SIG-M5 treated with dmso at 0.1 percent for 504 hours (cell line): Measurements from ENCODE around the gene ZNRF3.
"Not testable (repeated sequence)": the region's sequence is repeated elsewhere in the genome, so short reads cannot be mapped to it uniquely, and the experiment has no call there.

Source experiments
- DNase-seq: peaks from one replicate; lab custom pipeline; 2025; ENCODE audit not compliant: unreplicated experiment; lab: John Stamatoyannopoulos, UW

The ZNRF3 gene

DNA sequence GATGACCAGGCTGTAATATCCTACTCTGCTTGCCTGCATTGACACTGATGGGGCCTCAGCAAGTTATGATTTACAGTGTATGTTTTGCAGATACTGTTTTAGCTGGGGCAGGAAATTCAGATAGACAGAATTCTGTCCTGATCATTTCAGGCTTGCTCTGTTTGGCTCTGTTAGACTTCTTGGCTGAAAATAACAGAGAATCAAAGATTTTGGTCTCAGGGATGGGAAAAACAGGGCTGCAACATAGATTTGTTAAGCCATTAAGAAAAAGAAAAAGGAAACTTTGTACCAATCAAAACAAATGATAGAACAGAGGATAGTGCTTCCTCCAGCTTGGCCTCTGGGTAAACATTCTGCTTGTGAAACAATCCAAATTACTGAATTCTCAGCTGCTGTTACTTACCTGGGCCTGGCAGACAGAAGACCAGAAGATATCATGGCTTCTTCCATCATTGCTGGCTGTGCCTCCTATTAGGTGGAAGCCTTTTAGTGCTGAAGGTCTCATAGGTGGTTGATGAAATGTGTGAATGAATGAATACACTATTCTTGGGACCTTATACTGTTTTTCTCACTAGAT is 22.0 kb downstream of the ZNRF3 start:
- DNase-seq: no peak

DNA sequence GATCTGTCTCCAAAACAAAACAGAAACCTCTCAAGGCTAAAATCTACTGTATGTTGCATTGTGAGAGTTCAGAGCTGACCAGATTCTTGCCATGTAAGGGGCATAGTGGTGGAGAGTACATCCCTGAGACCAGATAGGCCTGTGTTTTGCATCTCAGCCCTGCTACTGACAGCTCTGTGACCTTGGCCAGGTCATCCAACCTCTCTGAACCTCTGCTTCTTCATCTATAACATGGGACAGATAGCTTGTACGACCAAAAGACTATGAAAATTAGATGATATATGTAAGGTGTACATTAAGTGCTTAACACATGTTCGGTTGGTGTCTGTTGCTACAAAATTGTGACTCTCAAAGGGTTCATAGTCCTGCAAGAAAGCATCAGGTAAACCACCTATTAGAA is 22.9 kb downstream of the ZNRF3 start:
- no peak for DNase-seq

DNA sequence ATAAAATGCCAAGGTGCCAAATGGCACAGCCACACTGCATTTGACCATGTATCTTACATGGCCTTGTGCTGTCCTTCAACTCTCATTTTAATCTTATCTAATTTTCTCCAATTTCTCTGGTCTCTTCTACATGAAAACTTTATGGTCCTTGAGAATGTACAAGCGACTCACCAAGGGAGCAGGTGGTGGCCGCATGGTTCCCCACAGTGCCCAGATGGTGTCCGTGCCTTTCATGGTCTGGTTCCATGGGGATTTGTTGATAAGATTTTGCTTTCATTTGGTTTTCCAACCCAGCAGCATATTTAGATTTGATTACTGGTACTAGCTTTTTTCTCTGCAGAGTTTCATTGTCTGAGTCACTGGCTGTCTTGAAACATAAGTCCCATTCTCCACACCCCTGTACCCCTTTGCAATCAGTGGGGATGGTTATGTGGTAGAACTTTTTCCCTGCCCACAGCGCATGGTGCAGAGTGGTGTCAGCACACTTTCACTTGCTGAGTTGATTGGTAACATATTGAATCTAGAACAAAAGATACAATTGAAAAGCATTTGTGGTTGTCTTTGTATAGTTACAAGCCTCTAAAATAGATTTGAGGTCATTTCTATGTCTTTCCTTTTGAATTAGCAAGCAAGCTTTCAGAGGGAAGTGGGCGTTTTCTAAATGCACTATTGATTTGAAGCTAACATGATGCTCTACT is 24.1 kb downstream of the ZNRF3 start:
- DNase-seq: no peak

DNA sequence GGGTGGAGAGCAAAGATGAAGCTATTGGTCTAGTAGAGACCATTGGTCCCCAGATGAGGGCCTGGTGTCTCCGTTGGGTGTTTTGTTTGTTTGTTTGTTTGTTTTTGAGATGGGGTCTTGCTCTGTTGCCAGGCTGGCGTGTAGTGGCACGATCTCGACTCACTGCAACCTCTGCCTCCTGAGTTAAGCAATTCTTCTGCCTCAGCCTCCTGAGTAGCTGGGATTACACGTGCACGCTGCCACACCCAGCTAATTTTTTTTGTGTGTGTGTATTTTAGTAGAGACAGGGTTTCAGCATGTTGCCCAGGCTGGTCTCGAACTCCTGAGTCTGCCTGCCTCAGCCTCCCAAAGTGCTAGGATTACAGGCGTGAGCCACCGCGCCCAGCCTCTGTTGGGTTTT is 25.4 kb downstream of the ZNRF3 start:
- DNase-seq: not testable (repeated sequence)

DNA sequence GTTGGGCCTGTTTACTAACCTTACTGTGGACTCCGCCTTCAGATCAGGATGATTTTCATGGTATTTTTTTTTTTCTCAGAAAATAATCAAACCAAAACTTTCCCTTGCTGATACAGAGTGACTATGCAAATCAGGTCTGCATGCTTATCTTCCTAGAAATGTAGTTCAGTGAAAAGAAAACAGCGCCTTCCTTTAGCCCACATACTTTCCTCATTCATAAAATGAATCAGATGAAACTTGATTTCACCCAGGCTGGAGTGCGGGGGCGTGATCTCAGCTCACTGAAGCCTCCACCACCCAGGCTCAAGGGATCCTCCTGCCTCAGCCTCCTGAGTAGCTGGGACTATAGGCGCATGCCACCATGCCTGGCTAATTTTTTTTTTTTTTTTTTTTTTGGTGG is 26.0 kb downstream of the ZNRF3 start:
- no peak for DNase-seq

DNA sequence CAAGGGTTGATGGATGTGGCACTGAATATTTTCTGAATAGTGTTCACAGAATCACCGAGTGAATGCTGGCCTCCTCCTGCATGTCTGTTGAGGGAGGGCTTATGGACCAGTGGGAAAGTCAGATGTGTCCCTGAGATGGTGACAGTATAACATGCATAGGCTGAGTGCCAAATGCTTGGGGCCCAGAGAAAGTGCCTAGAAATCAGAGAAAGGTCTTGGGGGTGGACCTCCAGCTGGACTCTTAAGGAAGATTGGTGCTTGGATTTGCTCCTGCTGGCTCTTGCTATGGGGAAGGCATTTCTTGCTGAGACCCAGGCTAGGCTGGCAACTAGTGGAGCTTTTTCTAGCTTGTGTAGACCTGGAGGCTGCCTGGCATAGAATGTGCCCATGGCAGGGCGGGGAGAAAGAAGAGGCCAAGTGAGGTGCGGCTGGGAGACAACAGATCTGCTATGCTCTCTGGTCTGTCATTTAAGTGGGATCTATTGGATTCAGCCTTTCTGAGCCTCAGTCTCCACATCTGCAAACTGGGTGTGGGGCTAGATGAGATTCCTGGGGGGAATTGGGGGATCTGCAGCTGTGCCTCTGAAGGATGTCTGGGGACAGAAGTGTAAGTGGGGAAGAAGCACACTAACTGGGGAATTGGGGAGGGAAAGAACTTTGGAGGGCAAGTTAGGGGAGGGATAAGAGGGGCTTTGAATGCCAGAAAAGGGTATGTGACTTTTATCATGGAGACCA is 27.4 kb downstream of the ZNRF3 start:
- DNase-seq: no peak

DNA sequence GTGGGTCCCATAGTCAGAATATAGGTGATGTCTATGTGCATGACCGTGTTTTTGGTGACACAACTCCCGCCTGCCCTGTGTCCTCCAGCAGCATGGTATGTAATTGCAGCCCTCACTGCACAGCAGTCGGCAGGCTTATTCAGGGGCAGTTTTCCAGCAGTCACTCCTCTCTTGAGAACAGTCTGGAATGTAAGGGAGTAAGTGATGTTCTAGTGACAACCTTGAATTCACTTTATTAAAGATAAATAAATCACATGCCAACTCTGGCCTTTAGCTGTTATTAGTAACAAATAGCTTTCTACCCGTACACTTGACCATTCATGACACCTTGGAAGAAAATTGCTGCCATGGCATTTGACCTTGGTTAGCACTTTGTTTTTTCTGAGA is 27.9 kb downstream of the ZNRF3 start:
- no peak for DNase-seq

DNA sequence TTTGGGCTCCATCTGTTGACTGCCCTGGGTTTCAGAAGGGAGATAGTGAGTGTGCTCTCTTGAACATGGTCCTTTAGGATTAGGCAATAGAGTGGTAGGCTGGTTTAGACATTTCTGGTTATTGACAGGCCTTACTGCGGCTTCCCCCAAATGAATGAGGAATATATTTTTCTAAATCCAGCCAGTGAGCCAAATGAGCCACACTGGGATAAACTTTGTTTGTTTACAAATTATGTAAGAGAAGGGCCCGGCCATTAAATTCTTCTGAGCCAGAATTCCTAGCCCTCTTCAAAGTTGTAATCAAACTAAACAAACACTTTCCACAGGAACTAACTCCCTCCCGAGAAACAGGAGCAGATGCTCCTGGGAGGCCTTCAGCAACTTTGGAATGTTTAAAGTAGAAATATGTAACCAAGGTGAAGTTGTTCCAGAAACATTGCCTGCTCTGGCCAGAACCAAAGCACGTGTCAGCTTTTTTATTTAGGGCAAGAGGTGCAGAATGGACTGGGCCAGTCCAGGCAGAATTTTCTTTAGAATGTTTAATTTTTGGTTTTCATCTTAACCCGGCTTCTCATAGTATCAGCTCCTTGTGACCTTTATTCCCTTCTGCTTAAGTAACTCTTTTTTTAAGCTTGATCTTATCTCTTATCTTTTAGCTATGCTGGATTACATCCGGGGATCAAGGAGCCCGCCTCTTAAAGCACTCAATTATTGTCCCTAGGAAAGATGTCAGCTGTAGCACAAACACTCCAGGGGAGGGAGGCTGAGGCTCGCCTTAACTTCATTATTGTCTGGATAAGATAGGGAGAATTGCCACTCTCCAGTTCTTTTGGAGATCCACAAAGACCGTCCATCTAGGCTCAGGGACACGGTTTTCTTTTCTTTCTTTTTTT is 28.7 kb downstream of the ZNRF3 start:
- DNase-seq: no peak

DNA sequence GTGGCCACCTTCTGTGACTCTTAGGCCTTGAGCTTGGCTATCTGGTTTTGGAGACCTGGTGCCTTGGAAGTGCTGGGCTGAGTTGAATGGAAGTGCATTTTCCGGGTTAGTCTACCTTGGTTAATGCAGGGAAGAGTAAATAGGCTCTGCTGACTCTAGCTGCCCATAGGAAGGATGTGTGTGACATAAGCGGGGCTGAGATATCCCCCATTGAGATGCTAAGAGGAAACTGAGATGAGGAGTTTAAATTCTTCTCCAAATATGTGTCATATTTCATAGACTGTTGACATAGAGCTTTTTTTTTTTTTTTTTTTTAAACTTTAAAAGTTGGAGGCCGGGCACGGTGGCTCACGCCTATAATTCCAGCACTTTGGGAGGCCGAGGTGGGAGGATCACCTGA is 30.8 kb downstream of the ZNRF3 start:
- no peak for DNase-seq

DNA sequence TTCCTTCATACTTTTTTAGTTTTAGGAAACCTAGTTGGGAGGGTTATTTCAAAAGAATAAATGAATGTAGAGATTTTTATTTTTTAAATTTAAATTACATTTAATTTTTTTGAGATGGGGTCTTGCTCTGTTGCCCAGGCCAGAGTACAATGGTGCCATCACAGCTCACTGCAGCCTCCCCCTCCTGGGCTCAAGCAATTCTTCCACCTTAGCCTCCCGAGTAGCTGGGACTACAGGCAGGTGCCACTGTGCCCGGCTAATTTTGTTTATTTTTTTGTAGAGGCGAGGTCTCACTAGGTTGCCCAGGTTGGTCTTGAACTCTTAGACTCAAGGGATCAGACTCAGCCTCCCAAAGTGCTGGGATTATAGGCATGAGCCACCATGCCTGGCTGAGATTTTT is 32.6 kb downstream of the ZNRF3 start:
- no peak for DNase-seq

DNA sequence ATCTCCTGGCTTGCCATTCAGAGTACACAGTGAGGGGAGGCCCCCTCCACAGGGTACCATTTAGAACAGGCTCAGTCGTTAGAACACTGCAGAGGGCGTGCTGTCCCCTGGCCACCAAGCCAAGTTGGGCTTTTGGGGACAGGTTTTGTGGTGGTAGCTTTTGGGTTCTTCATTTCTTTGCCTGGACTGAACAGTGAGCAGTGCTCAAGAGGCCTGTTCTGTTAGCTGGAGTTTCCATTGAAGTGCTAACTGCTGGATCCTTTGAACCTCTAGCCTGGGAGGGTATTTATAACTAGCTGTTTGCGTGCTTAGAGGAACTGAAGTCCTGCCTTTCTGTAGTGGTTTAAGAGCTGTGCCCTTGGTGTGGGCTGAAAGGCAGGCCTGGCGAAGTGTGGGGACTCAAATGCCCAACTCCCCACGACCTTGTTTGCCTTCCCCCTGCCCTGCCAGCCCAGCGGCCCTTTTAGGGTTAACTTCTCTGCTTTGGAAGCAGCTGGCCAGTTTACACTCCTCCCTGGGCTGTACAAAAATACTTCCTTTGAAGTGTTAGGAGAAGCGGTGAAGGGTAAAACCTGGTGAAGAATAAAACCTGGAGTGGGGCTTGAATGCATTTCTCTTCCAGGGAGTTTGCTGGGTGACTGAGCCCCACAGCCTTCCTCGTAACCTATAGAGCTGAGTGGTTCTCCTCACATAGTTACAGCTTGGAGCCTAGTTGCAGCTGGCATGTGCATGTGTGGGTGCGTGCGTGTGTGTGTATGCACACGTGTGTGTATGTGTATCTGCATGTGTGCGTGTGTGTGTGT is 34.6 kb downstream of the ZNRF3 start:
- no peak for DNase-seq

DNA sequence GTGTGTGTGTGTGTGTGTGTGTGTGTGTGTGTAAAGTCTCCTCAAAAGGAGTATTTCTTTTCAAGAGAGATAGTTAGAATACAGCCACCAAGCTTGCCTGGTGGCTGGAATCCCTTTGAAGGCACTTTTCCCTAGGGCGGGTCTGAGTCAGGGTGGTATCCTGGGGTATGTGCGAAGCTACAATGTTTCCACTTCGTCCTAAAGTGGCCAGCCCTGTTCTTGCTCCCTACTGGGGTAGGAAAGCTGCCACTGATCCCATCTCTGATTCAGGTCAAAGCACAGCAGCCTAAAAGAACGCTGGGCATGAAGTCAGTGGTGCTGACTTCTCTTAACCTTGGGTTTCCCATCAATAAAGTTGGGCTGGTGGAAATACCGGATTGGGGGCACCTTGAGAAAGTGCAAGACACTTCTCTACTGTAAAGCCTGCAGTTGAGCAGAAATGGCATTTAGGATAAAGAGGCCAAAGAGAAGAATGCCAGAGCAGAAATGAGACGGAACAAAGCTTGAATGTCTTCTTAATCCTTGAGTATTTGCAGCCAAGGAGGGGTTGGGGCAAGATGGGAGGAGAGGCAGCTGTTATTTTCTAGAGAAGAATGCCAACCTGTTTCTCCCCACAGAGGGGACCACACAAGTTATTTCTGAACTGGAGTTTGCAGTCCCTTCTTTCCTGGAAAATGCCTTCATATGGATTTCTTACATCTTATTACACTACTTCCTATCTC is 35.3 kb downstream of the ZNRF3 start:
- no peak for DNase-seq

DNA sequence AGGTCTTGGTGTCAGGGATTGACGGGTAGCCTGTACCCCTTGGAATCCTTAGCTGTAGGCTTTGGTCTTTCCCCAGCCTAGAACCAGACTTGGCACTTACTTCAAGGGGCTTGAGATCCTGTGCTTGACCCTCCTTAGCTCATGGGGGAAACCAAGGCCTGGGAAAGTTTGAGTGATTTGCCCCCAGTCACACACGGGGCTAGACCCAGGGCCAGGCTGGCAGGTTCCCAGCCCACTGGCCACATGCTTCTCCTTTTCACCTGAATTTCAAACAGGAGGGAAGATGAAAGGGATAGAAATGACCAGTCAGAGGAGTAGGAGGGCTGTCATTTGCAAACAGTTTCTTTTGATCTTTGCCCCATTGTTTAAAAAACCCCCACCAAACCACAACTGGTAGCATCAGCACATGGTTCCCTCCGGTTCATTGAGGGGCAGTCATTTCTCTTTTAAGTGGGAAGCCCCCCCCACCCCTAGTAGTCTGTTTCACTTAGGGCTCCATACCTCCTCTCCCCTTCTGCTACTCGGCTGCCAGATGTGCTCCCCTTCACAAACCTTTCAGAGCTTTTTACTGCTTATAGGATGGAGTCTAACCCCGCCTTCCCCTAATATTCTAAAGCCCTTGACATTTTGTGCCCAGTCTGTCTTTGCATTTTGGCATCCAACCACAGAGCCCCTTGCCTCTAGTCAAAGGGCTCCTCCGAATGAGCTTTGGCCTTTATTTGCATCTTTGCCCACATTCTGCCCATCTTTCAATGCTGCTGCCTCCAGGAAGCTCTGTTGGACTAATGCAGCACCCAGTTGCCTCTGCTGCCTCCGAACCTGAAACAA is 37.6 kb downstream of the ZNRF3 start:
- DNase-seq: no peak

DNA sequence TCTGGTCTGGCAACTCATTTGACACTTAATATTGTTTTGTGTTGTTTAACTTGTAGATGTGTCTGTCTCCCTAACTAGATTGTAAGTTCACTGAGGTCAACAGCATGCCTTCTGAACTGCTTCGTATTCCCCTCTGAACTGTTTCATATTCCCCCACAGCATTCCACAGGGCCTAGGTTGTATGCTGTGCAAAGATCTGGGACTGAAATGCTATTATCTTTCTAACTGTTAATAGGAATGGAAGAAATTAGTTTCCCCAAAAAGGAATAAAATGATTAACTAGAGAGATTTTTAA is 38.2 kb downstream of the ZNRF3 start:
- DNase-seq: no peak

DNA sequence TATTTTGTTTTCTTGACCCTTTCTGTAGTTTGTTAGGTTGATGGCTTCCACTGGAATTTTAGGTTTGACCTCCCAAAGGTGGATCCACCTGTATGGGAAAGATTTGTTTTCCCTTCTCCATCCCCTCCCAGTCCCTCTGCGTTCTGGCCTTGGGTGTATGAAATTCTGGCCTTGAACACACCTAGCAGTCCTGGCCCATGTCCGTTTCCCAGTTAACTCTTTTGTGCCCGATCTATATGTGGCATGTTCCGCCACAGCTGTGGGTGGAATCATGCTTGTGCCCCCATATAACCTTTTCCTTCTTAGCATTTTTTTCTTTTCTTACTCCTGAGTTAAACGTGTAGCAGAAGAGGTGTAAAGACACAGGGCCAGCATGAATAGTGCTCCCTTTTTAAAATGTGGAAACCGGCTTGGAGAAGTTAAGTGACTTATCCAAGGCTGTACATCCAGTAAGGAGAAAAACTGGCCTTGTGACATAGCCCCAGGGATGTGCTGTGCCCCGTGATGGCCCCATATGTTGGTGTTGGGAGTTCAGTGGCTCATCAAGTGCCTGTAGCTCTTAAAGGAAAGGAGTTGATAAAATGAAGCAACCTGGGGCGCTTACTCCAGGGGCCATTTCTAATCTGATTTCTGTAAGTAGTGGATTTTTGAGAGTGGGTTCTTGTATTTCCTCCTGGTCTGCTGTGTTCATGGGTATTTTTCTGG is 39.3 kb downstream of the ZNRF3 start:
- DNase-seq: no peak

DNA sequence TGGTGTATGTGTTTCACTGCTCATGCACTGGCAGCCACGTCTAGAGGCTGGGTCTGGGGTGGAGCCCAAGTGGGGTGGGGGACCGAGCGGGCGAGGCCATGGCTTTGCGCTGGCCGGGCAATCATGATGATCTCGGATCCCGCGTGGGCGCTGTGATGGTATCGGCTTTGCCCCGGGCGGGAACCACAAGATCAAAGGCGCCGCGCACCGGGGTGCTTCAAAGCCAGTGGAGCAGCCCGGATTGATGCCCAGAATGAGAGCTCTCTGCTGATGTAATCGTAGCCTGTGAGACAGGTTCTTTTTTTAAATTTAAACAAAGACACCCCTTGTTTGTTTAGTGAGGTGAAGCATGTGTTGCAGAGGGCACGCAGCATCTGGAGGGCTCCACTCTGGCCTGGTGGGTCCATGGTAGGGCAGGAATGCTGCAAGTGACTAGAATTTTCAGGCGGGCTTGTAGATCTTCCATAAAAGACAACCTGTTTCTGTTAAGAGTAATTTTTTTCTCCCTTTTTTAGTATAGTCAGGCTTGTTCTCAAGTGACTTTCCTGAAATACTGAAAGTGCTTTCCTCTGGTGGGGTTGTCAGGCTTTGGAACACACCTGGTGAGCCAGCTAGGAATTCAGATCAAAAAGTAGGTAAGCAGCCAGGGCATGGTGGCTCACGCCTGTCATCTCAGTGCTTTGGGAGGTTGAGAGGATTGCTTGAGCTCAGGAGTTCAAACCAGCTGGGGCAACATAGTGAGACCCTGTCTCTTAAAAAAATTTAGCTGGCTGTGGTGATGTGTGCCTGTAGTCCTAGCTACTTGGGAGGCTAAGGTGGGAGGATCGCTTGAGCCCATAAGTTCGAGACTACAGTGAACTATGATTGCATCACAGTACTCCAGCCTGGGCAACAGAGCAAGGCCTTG is 40.7 kb downstream of the ZNRF3 start:
- no peak for DNase-seq

DNA sequence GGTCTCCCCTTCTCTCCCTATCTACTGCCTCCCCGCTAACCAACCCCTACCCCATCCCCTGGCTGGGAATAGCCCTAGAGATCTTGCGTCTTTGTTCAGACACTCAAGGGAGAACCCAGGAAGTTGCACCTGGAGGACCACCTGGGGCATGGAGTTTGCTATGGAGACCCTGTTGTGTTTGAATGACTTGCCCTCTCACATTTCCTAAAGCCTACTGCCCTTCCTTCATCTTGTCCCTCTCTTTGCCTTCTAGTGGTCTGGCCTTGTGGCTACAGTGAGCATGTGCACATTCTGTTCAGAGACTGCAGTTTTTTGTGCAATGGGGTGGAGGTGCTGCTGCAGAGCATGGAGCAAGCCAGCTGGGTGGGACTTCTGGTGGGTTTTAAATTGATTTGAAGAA is 42.5 kb downstream of the ZNRF3 start:
- no peak for DNase-seq

DNA sequence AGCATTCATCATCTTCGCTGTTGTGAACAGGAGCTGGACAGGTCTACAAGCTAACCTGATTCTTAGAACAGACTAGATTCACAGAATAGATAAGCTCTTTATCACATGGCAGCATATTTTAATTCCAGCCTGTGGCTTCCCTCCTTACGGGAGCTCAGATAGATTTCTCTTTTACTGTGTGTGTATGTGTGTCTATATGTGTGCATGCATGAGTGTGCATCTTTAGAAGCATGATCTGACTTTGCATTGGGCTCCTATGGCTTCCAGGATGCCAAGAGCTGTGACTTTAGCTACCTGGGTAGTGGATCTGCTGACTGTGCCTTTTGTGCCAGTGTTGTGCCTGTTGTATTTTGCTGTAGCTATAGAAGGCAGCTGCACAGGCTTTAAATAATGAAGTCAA is 44.3 kb downstream of the ZNRF3 start:
- no peak for DNase-seq
